ENCODE data around the gene PTPRM.

The PTPRM gene

DNA sequence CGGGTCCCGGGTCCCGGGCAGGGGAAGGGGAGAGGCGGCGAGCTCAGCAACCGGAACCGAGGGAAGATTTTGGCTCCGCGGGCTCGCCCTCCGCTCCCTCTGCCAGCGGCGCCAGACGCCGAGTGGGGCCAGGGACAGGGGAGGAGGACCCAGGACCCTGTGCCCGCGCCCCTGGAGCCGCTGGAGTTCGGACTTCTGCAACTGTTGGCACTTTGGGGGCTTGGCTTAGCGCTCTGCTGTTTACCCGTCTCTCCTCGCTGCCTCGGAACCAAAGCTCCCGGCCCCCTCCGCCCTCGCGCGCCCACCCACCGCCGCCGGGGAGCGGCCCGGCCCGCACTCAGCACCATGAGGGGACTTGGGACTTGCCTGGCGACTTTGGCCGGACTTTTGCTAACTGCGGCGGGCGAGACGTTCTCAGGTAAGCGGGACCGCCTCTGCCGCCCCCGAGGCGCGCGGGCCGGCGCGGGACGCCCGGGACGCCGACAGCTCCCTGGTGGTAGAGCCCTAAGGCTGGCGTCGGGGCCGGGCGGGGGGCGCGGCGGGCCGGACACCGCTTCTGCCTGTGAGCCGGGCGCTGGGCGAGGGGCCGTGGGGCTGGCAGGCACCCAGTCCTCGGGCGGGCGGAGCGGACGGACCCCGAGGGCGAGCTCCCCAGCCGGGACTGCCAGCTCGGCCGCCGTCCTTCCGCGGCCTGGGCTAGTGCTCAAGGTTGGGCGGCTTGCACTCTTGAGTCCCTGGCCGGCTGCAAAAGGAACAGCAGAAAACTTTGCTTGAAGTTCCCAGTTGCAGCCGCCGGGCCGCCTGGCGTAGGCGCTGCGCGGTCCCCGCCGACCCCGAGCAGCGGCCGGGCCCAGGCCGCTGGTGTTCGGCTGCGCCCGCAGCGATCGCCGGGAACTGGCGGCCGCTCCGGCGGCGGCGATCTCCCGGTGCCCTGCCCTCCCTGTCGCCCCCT lies 634 bp downstream of the PTPRM start:
- no peak for DNase-seq

DNA sequence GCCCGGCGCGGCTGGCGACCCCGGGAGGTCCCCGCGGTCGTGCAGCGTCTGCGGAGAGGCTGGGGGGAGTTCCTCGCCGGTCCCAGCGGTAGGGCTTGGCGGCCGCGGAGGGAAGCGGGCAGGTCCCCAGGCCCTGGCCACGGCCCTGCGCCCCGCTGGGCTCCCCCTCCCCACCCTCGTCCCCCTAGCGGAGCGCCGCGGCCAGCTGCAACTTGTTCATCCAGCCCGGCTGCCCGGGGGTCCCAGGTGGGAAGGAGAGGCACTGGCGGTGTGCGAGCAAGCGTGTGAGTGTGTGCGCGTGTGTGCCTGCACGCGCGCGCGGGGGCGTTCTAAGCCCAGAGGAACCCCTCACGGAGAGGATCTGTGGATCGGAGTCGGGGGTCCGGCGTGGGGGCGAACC lies 1.3 kb downstream of the PTPRM start:
- no peak for DNase-seq

DNA sequence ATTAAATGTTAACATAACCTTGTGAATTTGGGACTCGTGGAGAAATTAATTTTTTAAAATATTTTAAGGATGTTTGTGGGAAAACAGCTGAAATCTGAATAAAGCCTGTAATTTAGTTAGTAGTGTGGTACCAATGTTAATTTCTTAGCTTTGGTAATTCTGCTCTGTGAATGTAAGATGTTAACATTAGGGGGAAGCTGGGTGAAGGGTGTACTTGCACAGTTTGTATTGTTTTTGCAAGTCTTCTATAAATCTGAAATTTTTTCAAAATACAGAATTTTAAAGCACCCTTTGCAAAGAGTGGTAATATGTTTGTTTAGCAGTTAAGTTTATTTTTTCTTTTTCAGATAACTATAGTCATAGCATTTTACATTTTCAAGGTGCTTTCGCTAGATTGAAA lies 4.5 kb downstream of the PTPRM start:
- DNase-seq = no peak

DNA sequence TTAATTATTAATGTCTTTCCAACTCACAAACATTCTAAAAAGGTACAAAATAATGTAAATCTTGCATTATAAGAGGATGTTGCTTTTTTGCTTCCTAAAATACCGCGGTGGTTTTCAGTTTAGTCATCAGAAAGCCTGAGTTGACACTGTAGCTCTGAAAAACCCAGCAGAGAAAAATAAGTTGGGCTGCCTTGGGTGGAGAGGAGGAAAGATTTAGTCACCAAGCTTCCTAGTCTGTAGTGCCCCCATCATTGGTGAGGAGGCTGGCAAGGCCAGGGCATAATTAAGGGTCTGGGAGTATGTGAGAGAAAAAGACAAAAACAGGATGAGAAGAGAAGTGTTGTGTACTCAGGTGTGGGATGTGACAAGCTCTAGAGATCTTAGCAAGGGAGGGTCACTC lies 5.7 kb downstream of the PTPRM start:
- DNase-seq = no peak

GRCh38 chr18:7575465-7576028 lies 8.4 kb downstream of the PTPRM start:
- no peak for DNase-seq

GRCh38 chr18:7576077-7576476 lies 9.0 kb downstream of the PTPRM start:
- no peak for DNase-seq

DNA sequence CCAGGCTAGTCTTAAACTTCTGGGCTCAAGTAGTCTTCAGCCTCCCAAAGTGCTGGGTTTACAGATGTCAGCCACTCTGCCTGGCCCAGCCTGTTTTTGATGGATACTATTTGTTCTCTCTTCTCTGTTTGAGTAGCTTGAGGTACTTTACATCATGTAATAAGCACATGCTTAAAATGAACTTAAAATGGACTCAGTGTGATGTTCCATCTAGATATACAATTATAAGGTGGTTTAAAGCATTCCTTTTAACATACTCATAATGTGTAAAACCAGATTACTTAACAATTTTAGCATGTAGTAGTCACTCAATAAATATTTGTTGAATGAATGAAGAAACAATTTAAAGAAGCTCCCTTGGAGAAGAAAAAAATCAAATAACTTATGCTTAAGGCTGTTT lies 9.6 kb downstream of the PTPRM start:
- DNase-seq = no peak

- DNase-seq = no peak
These were observed 10.6 kb downstream of the PTPRM start for GRCh38 chr18:7577706-7578105.

- no peak for DNase-seq
These were observed 12.2 kb downstream of the PTPRM start for GRCh38 chr18:7579176-7579917.

DNA sequence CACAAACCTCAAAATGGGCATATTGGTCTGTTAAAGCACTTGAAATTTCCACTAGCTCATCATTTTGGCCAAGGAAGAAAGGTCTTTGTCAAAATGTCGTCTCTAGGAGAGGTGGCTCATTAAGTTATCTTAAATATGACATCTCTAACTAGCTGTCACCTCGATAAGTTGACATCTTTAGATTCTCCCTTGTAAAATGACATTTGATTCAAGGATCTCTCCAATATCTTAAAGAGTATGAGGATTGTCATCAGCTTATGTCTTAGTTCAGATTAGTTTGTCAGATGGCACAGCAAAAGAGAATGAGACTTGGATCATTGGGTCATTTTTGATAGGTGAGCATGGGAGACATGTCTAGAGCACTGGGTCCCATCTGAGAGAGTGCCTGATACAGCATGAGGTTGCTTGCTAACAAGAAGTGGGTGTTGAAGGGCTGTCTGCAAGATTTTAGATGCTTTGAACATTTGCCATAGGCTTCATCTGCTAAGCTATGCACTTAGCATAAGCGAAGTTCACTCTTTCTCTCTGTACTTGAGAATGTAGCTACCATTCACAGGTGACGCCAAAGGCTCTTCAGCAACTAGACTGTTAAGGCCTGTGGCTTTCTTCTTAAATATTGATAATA lies 12.9 kb downstream of the PTPRM start:
- DNase-seq = no peak

- no peak for DNase-seq
These were observed 17.6 kb downstream of the PTPRM start for GRCh38 chr18:7584646-7585275.

GRCh38 chr18:7585276-7585670 lies 18.2 kb downstream of the PTPRM start:
- no peak for DNase-seq

- no peak for DNase-seq
These were observed 19.3 kb downstream of the PTPRM start for GRCh38 chr18:7586379-7586778.

DNA sequence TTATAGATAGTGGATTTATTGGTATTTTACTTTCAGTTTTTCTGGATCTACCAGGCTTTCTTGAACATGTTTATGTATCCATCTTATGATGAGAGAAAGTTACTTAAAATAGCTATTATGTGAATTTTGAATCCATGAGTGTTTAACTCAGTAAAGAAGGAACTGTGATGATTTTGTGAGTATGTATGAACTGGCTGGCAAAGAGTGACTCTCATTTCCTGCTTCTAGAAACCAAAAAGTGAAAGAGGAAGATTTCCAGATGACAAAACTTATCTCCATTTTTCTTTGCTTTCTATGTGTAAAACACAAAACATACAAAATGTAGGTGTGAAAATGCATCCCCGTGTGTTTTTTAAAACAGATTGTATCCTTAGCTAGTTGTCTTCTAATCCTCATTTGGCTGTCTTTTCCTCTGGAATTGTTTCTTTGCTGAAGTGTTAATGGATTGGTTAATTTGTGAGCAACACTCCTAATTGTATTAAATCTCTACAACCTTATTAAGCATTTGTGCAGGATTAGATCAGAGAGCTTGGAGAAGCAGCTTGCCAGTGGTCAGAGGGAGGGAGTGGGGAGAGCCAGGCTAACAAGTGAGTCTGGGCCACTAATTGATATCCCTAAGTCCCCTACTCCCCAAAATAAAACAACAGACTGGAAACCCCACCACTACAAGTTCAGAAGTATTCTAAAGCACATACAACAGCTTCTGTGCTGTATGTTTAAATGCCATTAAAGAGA lies 23.9 kb downstream of the PTPRM start:
- no peak for DNase-seq

DNA sequence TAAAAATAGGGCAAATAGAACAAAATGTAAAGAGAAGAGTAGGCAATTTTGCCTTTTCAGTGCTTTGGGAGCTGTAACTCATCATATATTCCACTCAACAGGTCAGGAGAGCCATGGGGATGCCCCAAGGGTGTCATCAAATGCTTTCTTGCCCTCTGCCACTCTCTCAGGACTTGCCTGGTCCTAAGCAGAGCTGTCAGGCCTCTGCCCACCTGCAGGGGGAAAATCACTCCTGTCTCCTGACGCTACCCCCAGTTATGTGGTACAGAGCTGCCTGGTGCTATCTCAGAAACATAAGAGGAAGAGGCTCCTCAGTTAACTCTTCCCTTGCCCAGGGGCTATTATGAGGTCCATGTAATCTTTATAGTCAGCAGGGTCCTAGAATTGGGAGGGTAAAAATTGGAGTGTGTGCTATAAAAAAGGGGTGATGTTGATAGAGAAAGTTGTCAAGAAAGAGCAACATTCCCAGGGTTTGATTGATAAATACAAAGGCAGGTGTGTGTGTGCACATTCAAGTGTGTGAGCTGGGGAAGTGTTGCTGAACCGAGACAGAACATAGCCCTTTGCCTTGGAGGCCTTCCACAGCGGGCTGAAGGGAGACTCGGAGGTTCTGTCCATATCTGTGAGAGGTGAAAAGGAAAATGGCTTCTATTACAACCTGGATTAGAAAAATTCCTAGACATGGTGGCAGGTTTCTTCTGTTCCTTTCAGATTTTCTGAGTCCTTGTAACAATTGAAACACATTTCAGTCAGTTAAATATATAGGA lies 25.4 kb downstream of the PTPRM start:
- no peak for DNase-seq

DNA sequence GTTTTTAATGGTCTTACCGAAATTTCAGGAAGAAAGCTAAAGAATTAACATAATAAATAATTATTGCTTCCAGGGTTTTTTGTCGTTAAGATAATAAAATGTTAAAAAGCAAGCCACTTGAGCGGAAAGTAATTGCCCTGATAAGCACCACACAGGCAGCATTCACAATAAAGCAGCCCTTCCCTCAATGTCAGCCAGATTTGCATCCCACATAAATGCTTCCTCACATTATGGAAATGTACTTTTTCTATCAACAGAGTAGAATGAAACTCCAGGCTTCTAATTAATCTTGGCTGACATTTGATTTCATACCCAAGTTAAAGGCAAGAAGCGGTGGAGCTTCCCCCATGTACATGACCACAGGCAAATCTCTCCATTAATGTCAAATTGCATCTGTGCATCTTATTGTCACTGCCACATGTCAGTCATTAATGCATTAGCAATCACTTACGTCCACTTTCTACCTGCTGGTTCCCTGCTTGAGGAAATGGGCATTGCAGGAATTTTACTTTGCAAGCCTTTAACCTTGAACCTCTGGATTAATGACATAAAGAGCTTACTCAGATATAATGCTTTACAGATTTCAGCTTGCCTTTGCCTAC lies 26.2 kb downstream of the PTPRM start:
- DNase-seq = no peak

GRCh38 chr18:7596147-7596546 lies 29.0 kb downstream of the PTPRM start:
- no peak for DNase-seq

DNA sequence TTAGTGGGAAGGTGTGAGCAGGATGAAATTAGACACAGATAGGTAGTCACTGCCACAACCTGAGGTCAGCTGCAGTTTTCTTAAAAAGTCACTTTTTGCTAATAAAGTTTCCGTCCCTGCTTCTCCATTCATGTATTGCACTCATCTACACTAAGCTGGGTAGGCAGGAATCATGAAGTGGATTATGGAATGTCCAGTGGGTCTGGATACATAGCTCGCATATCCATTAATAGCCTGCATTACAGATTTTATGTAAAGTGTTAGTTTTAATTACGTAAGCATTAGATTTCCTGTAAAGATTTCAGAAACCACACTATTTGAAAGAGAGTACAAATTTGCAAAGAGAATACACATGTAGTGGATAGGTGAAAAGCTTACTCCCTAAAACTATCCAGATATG lies 30.4 kb downstream of the PTPRM start:
- DNase-seq = no peak

GRCh38 chr18:7598167-7599047 lies 31.3 kb downstream of the PTPRM start:
- no peak for DNase-seq

DNA sequence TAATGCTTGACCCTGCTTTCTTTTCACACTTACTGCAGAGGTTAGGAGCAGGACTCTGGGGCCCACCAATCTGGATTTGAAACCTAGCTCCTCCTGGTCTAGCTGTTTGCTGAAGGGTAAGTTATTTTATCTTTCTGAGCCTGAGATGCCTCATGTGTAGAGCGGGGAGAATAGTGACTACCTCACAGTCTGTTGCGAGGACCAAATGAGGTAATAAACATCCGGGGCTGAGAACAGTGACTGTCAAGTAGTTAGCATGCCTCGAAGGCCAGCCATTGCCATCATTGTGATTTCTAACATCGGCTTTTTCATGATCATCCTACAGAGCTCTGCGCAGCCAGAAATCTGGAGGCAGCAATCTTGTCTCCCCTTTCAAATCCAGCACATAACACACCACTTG lies 32.9 kb downstream of the PTPRM start:
- DNase-seq = no peak

Measured in CD4-positive, alpha-beta T cell treated with Interferon alpha-2 for 1 hour (primary cell).